Right atrium auricular region (tissue), 2 donors: ENCODE data around the gene LPP. TPM values are rescaled to one million over a fixed set of nuclear protein-coding genes. Genes with fewer than 3 reads are reported as not detected.

Source experiments
- DNase-seq: peaks from one replicate; pipeline ENCODE4 v3.0.0-alpha.2; 2019; ENCODE audit warnings: low spot score
- H3K27ac ChIP-seq, 2 donors: fragments of 200-600 bp; sonication (generic); 1 replicate in 1 of 2; 2 replicates in 1 of 2; pipeline ENCODE4 v1.5.1; 2016 to 2019
- H3K27me3 ChIP-seq, 2 donors: fragments of 200-600 bp; sonication (generic); one replicate each; pipeline versions ENCODE4 v1.5.1 to v1.6.0; 2017 to 2019
- H3K36me3 ChIP-seq: fragments of 200-600 bp; sonication (generic); one replicate; pipeline ENCODE4 v1.5.1; 2016
- H3K4me1 ChIP-seq, 2 donors: fragments of 200-600 bp; sonication (generic); one replicate each; pipeline versions ENCODE4 v1.5.1 to v1.6.0; 2017 to 2019
- H3K4me3 ChIP-seq, 2 donors: fragments of 200-600 bp; sonication (generic); 1 replicate in 1 of 2; 2 replicates in 1 of 2; pipeline ENCODE4 v1.5.1; 2017 to 2019; ENCODE audit warnings: mild to moderate bottlenecking in 1 of 2, moderate library complexity in 1 of 2
- H3K9me3 ChIP-seq, 2 donors: fragments of 200-600 bp; sonication (generic); one replicate each; pipeline ENCODE4 v1.5.1; 2019
- total RNA-seq, 2 donors: library from RNA; depleted of rRNA; stranded (reverse); fragments of >200 nt; gene quantifications; one replicate each; pipeline ENCODE4 v1.1.0, GENCODE V29; 2016
- TF ChIP-seq, protein P1 (sequence below), 2 donors: fragments of 200-600 bp; sonication (generic); IDR thresholded peaks; one replicate each; pipeline ENCODE4 v1.5.1; 2019; ENCODE audit warnings: antibody characterized with exemption in 2 of 2

The LPP gene
- total RNA-seq, 2 donors from 2014 or later, result 117 to 186 TPM

DNA sequence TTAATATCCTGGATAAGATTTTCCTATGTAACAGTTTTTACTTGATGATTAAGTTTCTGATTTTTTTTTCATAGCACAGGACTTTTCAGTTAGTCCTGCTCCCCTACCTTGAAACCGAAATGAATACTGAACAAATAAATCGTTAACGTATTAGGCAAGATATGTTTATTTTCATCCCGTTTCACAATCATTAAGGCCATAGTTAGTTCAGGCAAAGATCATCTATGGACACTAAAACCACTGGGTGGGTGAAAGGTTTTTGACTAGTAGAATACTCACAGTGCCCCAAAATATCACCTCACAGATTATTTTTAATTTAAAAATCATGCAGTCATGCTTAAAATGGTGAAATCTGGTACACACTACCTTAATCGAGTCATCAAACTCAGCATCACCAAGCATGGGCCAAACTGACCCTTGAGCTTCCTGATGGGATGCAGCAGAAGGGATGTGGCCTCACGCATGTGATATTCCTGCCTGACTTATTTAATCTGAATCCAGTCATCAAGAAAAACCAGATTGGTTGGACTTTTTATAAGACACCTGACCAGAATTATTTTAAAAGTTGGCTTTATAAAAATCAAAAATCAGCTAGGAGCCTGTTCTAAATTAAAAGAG, 365.0 kb downstream of the LPP start:
- H3K4me1 ChIP-seq, result peaks cover 0 to 8% of the 10 kb centered on the region in 2 donors
- no peaks in the 10 kb centered on the region for H3K36me3 ChIP-seq
- H3K27me3 ChIP-seq, result no peaks in the 10 kb centered on the region
- DNase-seq, result no peak
- H3K27ac ChIP-seq, result no peak overlapping the region
- no peaks in the 10 kb centered on the region for H3K9me3 ChIP-seq
- no peak overlapping the region for H3K4me3 ChIP-seq
- TF ChIP-seq, protein P1, sequence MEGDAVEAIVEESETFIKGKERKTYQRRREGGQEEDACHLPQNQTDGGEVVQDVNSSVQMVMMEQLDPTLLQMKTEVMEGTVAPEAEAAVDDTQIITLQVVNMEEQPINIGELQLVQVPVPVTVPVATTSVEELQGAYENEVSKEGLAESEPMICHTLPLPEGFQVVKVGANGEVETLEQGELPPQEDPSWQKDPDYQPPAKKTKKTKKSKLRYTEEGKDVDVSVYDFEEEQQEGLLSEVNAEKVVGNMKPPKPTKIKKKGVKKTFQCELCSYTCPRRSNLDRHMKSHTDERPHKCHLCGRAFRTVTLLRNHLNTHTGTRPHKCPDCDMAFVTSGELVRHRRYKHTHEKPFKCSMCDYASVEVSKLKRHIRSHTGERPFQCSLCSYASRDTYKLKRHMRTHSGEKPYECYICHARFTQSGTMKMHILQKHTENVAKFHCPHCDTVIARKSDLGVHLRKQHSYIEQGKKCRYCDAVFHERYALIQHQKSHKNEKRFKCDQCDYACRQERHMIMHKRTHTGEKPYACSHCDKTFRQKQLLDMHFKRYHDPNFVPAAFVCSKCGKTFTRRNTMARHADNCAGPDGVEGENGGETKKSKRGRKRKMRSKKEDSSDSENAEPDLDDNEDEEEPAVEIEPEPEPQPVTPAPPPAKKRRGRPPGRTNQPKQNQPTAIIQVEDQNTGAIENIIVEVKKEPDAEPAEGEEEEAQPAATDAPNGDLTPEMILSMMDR (IDR thresholded peaks at IDR 0.05), result no peak

DNA sequence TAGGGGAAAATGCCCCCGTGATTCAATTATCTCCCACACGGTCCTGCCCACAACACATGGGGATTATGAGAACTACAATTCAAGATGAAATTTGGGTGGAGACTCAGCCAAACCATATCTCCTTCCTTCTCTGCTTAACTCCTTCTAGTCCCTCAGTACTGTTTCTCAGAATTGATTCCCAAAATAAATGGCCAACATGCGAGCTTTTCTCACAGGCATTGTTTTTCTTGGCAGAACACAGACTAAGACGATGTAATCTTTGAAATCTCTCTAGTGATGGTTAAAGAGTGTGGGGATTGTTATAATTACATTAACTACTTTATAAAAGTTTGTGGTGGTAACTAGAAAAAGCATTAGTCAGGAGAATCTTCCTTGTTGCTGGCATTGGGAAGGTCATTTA, 366.5 kb downstream of the LPP start:
- Histone ChIP-seq H3K27ac (no peak overlapping the region), H3K9me3 (no peaks in the 10 kb centered on the region)
- DNase-seq, result no peak

DNA sequence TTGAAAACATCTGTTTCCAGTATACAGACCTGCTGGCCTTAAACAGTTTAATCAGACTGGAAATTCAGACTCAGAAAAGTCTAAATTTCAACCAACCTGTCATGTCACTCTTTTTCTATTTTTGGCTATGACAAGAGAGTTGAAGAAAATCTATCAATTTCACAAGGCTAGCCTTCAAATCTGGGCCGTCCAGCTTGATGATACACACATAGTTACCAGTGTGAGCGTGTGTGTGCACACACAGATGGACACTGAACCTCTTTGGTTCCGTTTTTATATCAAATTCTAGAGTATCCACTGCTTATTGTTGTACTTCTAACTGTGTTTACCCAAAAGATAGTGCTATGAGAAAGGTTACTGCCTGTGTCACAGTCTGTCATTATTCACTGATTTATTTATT, 368.2 kb downstream of the LPP start:
- TF ChIP-seq, protein P1 (IDR thresholded peaks at IDR 0.05), result no peak
- DNase-seq, result no peak
- H3K36me3 ChIP-seq, result peaks cover 22% of the 10 kb centered on the region
- no peaks in the 10 kb centered on the region for H3K9me3 ChIP-seq
- no peak overlapping the region for H3K27ac ChIP-seq
- peaks cover 0 to 8% of the 10 kb centered on the region in 2 donors for H3K4me1 ChIP-seq
- H3K27me3 ChIP-seq, result no peaks in the 10 kb centered on the region
- no peak overlapping the region for H3K4me3 ChIP-seq

More for the DNA sequence above, 366.5 kb downstream of the LPP start:
- Histone ChIP-seq H3K4me3 (no peak overlapping the region), H3K36me3 (peaks cover 14% of the 10 kb centered on the region), H3K27me3 (no peaks in the 10 kb centered on the region), H3K4me1 (peaks cover 0 to 8% of the 10 kb centered on the region in 2 donors)
- TF ChIP-seq, protein P1 (IDR thresholded peaks at IDR 0.05), result no peak

DNA sequence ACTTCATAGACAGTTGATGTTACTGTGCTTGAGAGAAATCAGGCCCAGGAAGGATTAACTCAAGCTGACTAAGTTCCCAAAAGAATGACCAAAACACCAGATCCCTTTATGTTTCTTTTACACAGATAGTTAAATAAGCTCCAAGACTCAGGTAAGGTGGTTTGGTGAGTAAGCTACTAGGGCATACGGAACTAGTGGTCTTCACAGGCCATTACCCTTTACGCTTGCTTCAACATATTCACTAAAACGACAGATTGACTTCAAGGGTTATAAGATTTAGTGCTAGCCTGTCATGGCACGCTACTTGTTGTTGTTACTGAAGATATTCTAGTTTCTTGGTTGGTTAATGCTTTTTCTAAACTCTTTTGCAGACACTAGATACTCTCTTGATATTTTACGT, 369.3 kb downstream of the LPP start:
- Histone ChIP-seq H3K9me3 (no peaks in the 10 kb centered on the region), H3K4me3 (no peak overlapping the region), H3K4me1 (peaks cover 0 to 8% of the 10 kb centered on the region in 2 donors), H3K27me3 (no peaks in the 10 kb centered on the region), H3K27ac (no peak overlapping the region), H3K36me3 (peaks cover 22% of the 10 kb centered on the region)
- TF ChIP-seq, protein P1 (IDR thresholded peaks at IDR 0.05), result no peak
- DNase-seq, result no peak

DNA sequence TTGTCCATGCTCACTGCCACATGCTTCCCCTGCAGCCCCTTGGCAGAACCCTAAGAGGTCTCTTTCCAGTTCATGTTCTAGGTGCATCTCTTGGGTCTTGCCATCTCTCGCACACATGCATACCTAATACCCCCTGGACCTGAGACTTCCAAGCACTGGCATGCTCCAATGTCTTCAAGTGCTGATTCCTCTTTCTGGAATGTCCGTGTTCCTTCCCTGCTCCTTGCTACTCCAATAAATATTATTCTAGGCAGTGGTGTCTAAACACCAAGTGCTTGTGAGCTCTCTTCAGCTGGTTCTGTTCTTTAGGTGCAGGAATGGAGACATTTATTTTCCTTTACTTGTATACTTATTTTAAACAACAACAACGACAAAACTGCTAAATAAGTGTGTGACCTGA, 370.1 kb downstream of the LPP start:
- Histone ChIP-seq H3K4me3 (no peak overlapping the region), H3K27me3 (no peaks in the 10 kb centered on the region), H3K27ac (no peak overlapping the region), H3K9me3 (no peaks in the 10 kb centered on the region), H3K4me1 (peaks cover 0 to 8% of the 10 kb centered on the region in 2 donors), H3K36me3 (peaks cover 22% of the 10 kb centered on the region)
- no peak for DNase-seq
- TF ChIP-seq, protein P1 (IDR thresholded peaks at IDR 0.05), result no peak

DNA sequence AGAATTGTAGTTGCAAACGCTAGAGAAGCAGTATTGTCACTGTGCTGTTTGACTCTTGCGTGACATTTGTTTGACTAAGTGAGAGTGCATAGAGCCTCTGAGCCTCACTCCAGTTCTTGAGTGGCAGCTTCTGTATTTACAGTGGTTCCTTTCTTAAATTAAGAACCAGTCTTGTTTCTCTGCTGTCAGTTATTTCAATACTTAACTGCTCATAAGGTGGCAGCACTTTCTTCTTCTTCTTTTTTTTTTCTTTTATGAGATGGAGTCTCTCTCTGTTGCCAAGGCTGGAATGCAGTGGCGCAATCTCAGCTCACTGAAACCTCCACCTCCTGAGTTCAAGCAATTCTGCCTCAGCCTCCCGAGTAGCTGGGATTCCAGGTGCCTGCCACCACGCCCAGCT, 372.1 kb downstream of the LPP start:
- Histone ChIP-seq H3K27ac (no peak overlapping the region), H3K4me1 (no peaks in the 10 kb centered on the region), H3K9me3 (no peaks in the 10 kb centered on the region), H3K4me3 (no peak overlapping the region), H3K27me3 (no peaks in the 10 kb centered on the region), H3K36me3 (peaks cover 22% of the 10 kb centered on the region)
- no peak for DNase-seq
- TF ChIP-seq, protein P1 (IDR thresholded peaks at IDR 0.05), result no peak
